Trophoblast cell (in vitro differentiated cells and primary cell): Measurements from ENCODE around the gene KIAA1958.

Experiments
- DNase-seq, 2 donors: peaks; one replicate each; pipeline ENCODE4 v3.0.0-alpha.2; 2016
- H2AFZ ChIP-seq: 2 replicates; pipeline ENCODE4 v1.6.1; 2013; ENCODE audit warnings: low read length, moderate library complexity, mild to moderate bottlenecking; ENCODE audit not compliant: insufficient read depth, poor library complexity
- H2AK5ac ChIP-seq: 2 replicates; pipeline ENCODE4 v1.6.1; 2013; ENCODE audit warnings: mild to moderate bottlenecking, low read length
- H2BK120ac ChIP-seq: 2 replicates; pipeline ENCODE4 v1.6.1; 2013; ENCODE audit warnings: low read length, mild to moderate bottlenecking, moderate library complexity; ENCODE audit not compliant: insufficient read depth, poor library complexity
- H2BK12ac ChIP-seq: 2 replicates; pipeline ENCODE4 v1.6.1; 2013; ENCODE audit warnings: mild to moderate bottlenecking, low read length, moderate library complexity
- H2BK5ac ChIP-seq: 2 replicates; pipeline ENCODE4 v1.6.1; 2013; ENCODE audit warnings: low read length, low read depth, moderate library complexity, mild to moderate bottlenecking; ENCODE audit not compliant: poor library complexity
- H3K14ac ChIP-seq: 2 replicates; pipeline ENCODE4 v1.6.1; 2013; ENCODE audit warnings: mild to moderate bottlenecking, low read length
- H3K18ac ChIP-seq: 2 replicates; pipeline ENCODE4 v1.6.1; 2013; ENCODE audit warnings: mild to moderate bottlenecking, low read length
- H3K23ac ChIP-seq: 2 replicates; pipeline ENCODE4 v1.6.1; 2013; ENCODE audit warnings: low read length
- H3K27ac ChIP-seq: 2 replicates; pipeline ENCODE4 v1.5.1; 2013; ENCODE audit warnings: low read depth, mild to moderate bottlenecking, inconsistent platforms, low read length, moderate library complexity
- H3K27me3 ChIP-seq: 2 replicates; pipeline ENCODE4 v1.6.1; 2013; ENCODE audit warnings: inconsistent platforms, mild to moderate bottlenecking, low read length, moderate library complexity; ENCODE audit not compliant: insufficient read depth
- H3K36me3 ChIP-seq, 2 experiments: 1 replicate in 1 of 2; 2 replicates in 1 of 2; pipeline ENCODE4 v1.6.1; 2013; ENCODE audit warnings: low read length in 2 of 2, mild to moderate bottlenecking in 2 of 2, moderate library complexity in 1 of 2; ENCODE audit not compliant: insufficient read depth in 2 of 2, control insufficient read depth in 1 of 2
- H3K4ac ChIP-seq: 2 replicates; pipeline ENCODE4 v1.6.1; 2013; ENCODE audit warnings: low read depth, mild to moderate bottlenecking, low read length, moderate library complexity
- H3K4me1 ChIP-seq, 2 experiments: 1 replicate in 1 of 2; 2 replicates in 1 of 2; pipeline ENCODE4 v1.6.1; 2013; ENCODE audit warnings: low read length in 2 of 2, mild to moderate bottlenecking in 2 of 2, moderate library complexity in 1 of 2; ENCODE audit not compliant: insufficient read depth in 2 of 2, control insufficient read depth in 1 of 2
- H3K4me2 ChIP-seq: 2 replicates; pipeline ENCODE4 v1.6.1; 2013; ENCODE audit warnings: inconsistent platforms, mild to moderate bottlenecking, low read length, moderate library complexity
- H3K4me3 ChIP-seq: 2 replicates; pipeline ENCODE4 v1.5.1; 2013; ENCODE audit warnings: mild to moderate bottlenecking, low read depth, low read length, inconsistent platforms
- H3K79me1 ChIP-seq: one replicate; pipeline ENCODE4 v1.6.1; 2013; ENCODE audit warnings: low read length
- H3K79me2 ChIP-seq: 2 replicates; pipeline ENCODE4 v1.6.1; 2013; ENCODE audit warnings: low read length, mild to moderate bottlenecking; ENCODE audit not compliant: control insufficient read depth, insufficient read depth, poor library complexity
- H3K9ac ChIP-seq: 2 replicates; pipeline ENCODE4 v1.6.1; 2013; ENCODE audit warnings: mild to moderate bottlenecking, low read length
- H3K9me3 ChIP-seq: 2 replicates; pipeline ENCODE4 v1.6.1; 2013; ENCODE audit warnings: low read depth, mild to moderate bottlenecking, control low read depth, inconsistent platforms, low read length; ENCODE audit not compliant: insufficient read depth
- H4K12ac ChIP-seq: 2 replicates; pipeline ENCODE4 v1.6.1; 2013; ENCODE audit warnings: low read depth, mild to moderate bottlenecking, low read length, moderate library complexity
- H4K8ac ChIP-seq: 2 replicates; pipeline ENCODE4 v1.6.1; 2013; ENCODE audit warnings: low read depth, mild to moderate bottlenecking, low read length, moderate library complexity
- H4K91ac ChIP-seq: one replicate; pipeline ENCODE4 v1.6.1; 2013; ENCODE audit warnings: low read depth, mild to moderate bottlenecking, low read length, moderate library complexity
- WGBS: extraction: QIAGEN DNeasy Blood & Tissue Kit; methylation state at CpG from one replicate; pipeline ENCODE4 v1.1.7; 2013; ENCODE audit warnings: missing lambda C conversion rate; ENCODE audit not compliant: insufficient read length, insufficient coverage; ENCODE audit errors: extremely low coverage; 5-methylcytosine and 5-hydroxymethylcytosine counted together

The KIAA1958 gene

GRCh38 chr9:112555844-112556482 lies 69.3 kb downstream of the KIAA1958 start:
- no peak overlapping the region for H3K4me2 ChIP-seq
- H3K14ac ChIP-seq: no peak overlapping the region
- H3K27ac ChIP-seq: no peak overlapping the region
- no peak overlapping the region for H4K91ac ChIP-seq
- H3K4ac ChIP-seq: no peak overlapping the region
- H2BK5ac ChIP-seq: no peak overlapping the region
- no CpG with 5 or more reads among the region's 9 CpGs for WGBS
- H3K9ac ChIP-seq: no peak overlapping the region
- H2AFZ ChIP-seq: no peak overlapping the region
- no peak overlapping the region for H3K4me3 ChIP-seq
- H4K12ac ChIP-seq: no peak overlapping the region
- H3K4me1 ChIP-seq: peaks cover 0 to 4% of the 10 kb centered on the region in 2 experiments
- H2BK12ac ChIP-seq: no peak overlapping the region
- no peaks in the 10 kb centered on the region for H3K27me3 ChIP-seq
- no peak overlapping the region for H2BK120ac ChIP-seq
- no peaks in the 10 kb centered on the region for H3K36me3 ChIP-seq
- DNase-seq: peak; percentile 55 to 58
- H3K23ac ChIP-seq: no peak overlapping the region
- H2AK5ac ChIP-seq: no peak overlapping the region
- no peaks in the 10 kb centered on the region for H3K79me1 ChIP-seq
- H3K79me2 ChIP-seq: no peaks in the 10 kb centered on the region
- H3K9me3 ChIP-seq: no peaks in the 10 kb centered on the region
- H4K8ac ChIP-seq: no peak overlapping the region
- H3K18ac ChIP-seq: no peak overlapping the region

- Histone ChIP-seq H3K79me2 (no peaks in the 10 kb centered on the region), H3K14ac (no peak overlapping the region), H3K27ac (no peak overlapping the region), H3K36me3 (no peaks in the 10 kb centered on the region), H3K27me3 (no peaks in the 10 kb centered on the region), H3K4me3 (no peak overlapping the region), H3K23ac (no peak overlapping the region), H2AK5ac (no peak overlapping the region), H3K4me2 (no peak overlapping the region), H3K18ac (no peak overlapping the region), H3K4ac (no peak overlapping the region), H3K4me1 (peaks cover 0 to 4% of the 10 kb centered on the region in 2 experiments), H2BK5ac (no peak overlapping the region), H4K91ac (no peak overlapping the region), H4K8ac (no peak overlapping the region), H2AFZ (no peak overlapping the region), H3K9ac (no peak overlapping the region), H3K9me3 (no peaks in the 10 kb centered on the region), H3K79me1 (no peaks in the 10 kb centered on the region), H2BK12ac (no peak overlapping the region), H2BK120ac (no peak overlapping the region), H4K12ac (no peak overlapping the region)
- peak; percentile 81 to 94 for DNase-seq
- no CpG with 5 or more reads among the region's 6 CpGs for WGBS
These were observed 70.1 kb downstream of the KIAA1958 start for GRCh38 chr9:112556497-112557442.

- Histone ChIP-seq H3K79me2 (no peaks in the 10 kb centered on the region), H3K27ac (no peak overlapping the region), H3K36me3 (no peaks in the 10 kb centered on the region), H3K4me1 (peaks cover 0 to 4% of the 10 kb centered on the region in 2 experiments), H3K14ac (no peak overlapping the region), H3K9ac (no peak overlapping the region), H3K4ac (no peak overlapping the region), H2AFZ (no peak overlapping the region), H3K9me3 (no peaks in the 10 kb centered on the region), H2BK5ac (no peak overlapping the region), H3K4me2 (no peak overlapping the region), H3K4me3 (no peak overlapping the region), H3K18ac (no peak overlapping the region), H4K8ac (no peak overlapping the region), H3K79me1 (no peaks in the 10 kb centered on the region), H2BK12ac (no peak overlapping the region), H4K12ac (no peak overlapping the region), H4K91ac (no peak overlapping the region), H2AK5ac (no peak overlapping the region), H2BK120ac (no peak overlapping the region), H3K27me3 (no peaks in the 10 kb centered on the region), H3K23ac (no peak overlapping the region)
- WGBS: no CpG with 5 or more reads among the region's 1 CpG
- peak in 1 of 2 donors; percentile 77 for DNase-seq
These were observed 71.8 kb downstream of the KIAA1958 start for GRCh38 chr9:112558476-112558875.

GRCh38 chr9:112558978-112559377 lies 72.4 kb downstream of the KIAA1958 start:
- Histone ChIP-seq H3K18ac (no peak overlapping the region), H3K79me1 (no peaks in the 10 kb centered on the region)
- no CpG with 5 or more reads among the region's 2 CpGs for WGBS

More at GRCh38 chr9:112558978-112559377, 72.4 kb downstream of the KIAA1958 start:
- Histone ChIP-seq H4K8ac (no peak overlapping the region), H2BK120ac (no peak overlapping the region), H2BK5ac (no peak overlapping the region), H3K14ac (no peak overlapping the region), H2AK5ac (no peak overlapping the region), H3K23ac (no peak overlapping the region), H3K79me2 (no peaks in the 10 kb centered on the region), H3K36me3 (no peaks in the 10 kb centered on the region), H3K9me3 (no peaks in the 10 kb centered on the region), H3K4me3 (no peak overlapping the region), H3K4me1 (peaks cover 0 to 4% of the 10 kb centered on the region in 2 experiments), H4K12ac (no peak overlapping the region), H3K9ac (no peak overlapping the region), H2BK12ac (no peak overlapping the region), H3K4me2 (no peak overlapping the region), H3K4ac (no peak overlapping the region), H2AFZ (no peak overlapping the region), H3K27me3 (no peaks in the 10 kb centered on the region), H4K91ac (no peak overlapping the region), H3K27ac (no peak overlapping the region)
- DNase-seq: peak; percentile 17 to 66
